ENCODE data around the gene TSR3. TPM values are rescaled to one million over a fixed set of nuclear protein-coding genes. Genes with fewer than 3 reads are reported as not detected.
A peak's percentile ranks its signal among the peaks of the same experiment; 100 is the strongest.

Gene TSR3
- total RNA-seq, 2 donors from 2014 or later: 39.6 to 74.4 TPM

DNA sequence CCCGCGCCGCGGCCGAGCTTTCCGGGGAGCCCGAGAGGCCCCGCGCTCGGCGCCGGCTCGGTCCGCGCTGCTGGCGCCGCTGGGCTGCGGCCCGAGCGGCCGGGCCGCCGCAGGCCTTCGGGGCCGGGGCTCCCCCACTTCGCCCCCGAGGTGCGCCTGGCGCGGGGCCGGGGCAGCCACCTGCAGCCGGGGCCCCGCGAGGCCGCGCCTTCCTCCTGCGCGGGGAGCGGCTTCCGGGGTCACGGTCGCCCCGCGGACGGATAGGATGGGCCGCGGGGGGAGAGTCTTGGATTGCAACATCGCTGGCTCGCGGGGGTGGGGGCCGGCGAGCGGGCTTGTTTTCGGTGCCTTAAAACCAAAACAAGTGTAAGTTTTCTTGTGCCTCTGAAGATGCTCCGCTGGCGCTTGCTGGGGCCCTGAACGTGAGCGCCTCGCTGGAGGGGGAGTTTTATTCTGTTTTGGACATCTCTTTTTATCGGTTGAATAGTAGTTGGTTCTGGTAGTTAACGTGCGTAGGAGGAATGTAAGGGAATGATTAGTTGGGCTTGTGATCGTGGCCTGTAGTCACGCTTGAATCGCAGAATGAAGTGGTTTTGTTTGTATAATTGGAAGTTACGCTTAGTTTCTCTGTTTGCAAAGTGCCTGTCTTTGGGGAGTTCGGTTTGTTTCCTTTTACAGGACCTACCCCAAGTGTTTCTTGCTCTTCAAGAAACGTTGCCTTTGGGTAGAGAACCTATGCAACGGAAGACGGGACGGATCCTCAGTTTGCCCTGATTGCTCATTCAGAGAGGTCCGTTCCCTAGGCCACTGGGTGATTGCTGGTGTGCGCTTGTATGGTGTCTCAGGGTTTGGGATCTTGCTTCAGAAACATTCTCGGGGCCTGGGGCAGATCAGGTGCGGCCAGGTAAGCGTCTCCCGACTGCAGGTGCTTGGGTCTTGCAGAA lies 41.5 kb downstream of the TSR3 start:
- H3K27me3 ChIP-seq: no peaks in the 10 kb centered on the region
- intact Hi-C loops (cut with DNase I): no loop called here
- no peaks in the 10 kb centered on the region for H3K9me3 ChIP-seq
- no peaks in the 10 kb centered on the region for H3K36me3 ChIP-seq
- H3K4me3 ChIP-seq: peak overlapping the region; percentile 75
- peak overlapping the region; percentile 29 for H3K27ac ChIP-seq
- peak overlapping the region; percentile 79 to 92 for H3K9ac ChIP-seq (ENCODE audit: low read depth in 2 of 2, low read length in 2 of 2)
- H3K4me1 ChIP-seq: peaks cover 11% of the 10 kb centered on the region
- TF ChIP-seq, protein P1, sequence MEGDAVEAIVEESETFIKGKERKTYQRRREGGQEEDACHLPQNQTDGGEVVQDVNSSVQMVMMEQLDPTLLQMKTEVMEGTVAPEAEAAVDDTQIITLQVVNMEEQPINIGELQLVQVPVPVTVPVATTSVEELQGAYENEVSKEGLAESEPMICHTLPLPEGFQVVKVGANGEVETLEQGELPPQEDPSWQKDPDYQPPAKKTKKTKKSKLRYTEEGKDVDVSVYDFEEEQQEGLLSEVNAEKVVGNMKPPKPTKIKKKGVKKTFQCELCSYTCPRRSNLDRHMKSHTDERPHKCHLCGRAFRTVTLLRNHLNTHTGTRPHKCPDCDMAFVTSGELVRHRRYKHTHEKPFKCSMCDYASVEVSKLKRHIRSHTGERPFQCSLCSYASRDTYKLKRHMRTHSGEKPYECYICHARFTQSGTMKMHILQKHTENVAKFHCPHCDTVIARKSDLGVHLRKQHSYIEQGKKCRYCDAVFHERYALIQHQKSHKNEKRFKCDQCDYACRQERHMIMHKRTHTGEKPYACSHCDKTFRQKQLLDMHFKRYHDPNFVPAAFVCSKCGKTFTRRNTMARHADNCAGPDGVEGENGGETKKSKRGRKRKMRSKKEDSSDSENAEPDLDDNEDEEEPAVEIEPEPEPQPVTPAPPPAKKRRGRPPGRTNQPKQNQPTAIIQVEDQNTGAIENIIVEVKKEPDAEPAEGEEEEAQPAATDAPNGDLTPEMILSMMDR (IDR thresholded peaks at IDR 0.05): no peak
- peak; percentile 65 for DNase-seq

DNA sequence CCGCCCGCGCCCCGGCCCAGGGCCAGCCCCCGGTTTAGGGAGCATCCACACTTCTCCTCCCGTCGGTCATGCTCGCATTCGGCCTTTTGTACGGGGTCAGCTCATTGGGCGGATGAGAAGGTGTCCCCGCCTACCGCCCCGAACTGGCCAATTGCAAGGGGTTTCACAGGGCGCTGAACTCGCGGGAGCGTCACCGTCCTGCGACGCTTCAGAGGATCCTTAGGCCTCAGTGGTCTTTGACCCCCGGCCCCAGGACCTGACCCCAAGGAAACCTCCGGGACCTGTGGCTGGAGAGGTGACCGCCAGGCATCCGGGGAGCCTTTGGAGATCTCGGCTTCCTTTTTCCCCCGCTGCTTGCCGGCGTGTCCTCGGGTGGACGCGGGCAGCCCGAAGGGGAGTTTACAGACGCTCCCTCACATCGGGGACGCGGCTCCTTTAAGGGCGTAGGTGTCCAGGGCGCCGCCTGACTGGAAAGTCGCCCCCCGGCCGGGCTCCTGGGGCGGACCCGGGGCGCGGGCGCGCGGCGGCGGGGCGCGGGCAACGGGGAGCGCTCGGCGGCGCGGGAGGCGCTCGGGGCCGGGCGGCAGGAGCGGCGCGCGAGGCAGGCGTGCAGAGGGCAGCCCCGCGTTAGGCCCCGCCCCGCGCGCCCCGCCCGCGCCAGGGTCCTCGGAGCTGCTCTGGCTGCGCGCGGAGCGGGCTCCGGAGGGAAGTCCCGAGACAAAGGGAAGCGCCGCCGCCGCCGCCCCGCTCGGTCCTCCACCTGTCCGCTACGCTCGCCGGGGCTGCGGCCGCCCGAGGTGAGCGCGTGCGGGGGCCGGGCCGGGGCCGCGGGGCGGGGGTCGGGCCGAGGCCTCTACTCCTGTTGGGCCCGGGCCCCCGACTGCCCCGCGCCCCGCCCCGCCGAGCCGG lies 42.4 kb downstream of the TSR3 start, which contains the start of gene UBE2I:
TSS of gene UBE2I (plus strand) at position 660 of the 909 bp plus-strand sequence. CDS start 4,395 bp downstream, outside the sequence.
- Histone ChIP-seq H3K4me3 (peak within 1 kb of the TSS; percentile 79), H3K27me3 (no peaks in the 10 kb centered on the region), H3K9ac (ENCODE audit: low read depth in 2 of 2, low read length in 2 of 2) (peak within 1 kb of the TSS; percentile 80 to 92), H3K4me1 (peaks cover 11% of the 10 kb centered on the region), H3K27ac (peak within 1 kb of the TSS; percentile 94), H3K36me3 (no peaks in the 10 kb centered on the region), H3K9me3 (no peaks in the 10 kb centered on the region)
- TF ChIP-seq, protein P1 (IDR thresholded peaks at IDR 0.05): no peak
- peak; percentile 99 for DNase-seq
- intact Hi-C loops (cut with DNase I): no loop called here

DNA sequence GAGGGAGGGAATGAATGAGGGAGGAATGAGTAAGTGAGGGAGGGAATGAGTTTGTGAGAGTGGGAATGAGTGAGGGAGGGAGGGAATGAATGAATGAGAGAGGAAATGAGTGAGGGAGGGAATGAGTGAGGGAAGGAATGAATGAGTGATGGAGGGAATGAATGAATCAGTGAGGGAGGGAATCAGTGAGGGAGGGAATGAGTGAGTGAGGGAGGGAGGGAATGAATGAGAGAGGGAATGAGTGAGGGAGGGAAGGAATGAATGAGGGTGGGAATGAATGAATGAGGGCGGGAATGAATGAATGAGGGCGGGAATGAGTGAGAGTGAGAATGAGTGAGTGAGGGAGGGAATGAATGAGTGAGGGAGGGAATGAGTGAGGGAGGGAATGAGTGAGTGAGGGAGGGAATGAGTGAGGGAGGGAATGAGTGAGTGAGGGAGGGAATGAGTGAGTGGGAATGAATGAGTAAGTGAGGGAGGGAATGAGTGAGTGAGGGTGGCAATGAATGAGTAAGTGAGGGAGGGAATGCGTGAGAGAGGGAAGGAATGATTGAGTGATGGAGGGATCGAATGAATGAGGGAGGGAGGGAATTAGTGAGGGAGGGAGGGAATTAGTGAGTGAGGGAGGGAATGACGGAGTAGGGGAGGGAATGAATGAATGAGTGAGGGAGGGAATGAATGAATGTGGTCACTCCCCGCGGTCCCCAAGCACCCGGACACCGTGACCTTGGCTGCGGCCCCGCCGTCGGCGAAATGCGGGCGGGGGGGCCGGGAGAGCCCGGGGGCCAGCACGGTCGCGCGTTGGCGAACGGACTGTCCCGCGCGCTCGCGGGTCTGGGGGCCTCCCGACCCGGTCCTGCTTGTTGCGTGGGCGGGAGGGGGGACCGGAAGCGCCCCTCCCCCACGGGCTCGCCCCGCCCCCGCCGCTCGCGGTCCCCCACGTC lies 43.4 kb downstream of the TSR3 start:
- H3K4me1 ChIP-seq: peaks cover 11% of the 10 kb centered on the region
- peak overlapping the region; percentile 79 for H3K4me3 ChIP-seq
- H3K27me3 ChIP-seq: no peaks in the 10 kb centered on the region
- intact Hi-C loops (cut with DNase I): no loop called here
- DNase-seq: no peak
- TF ChIP-seq, protein P1 (IDR thresholded peaks at IDR 0.05): no peak
- H3K9me3 ChIP-seq: no peaks in the 10 kb centered on the region
- H3K9ac ChIP-seq (ENCODE audit: low read depth in 2 of 2, low read length in 2 of 2): peak overlapping the region in 1 of 2 donors; percentile 56
- H3K36me3 ChIP-seq: no peaks in the 10 kb centered on the region
- peak overlapping the region; percentile 94 for H3K27ac ChIP-seq

DNA sequence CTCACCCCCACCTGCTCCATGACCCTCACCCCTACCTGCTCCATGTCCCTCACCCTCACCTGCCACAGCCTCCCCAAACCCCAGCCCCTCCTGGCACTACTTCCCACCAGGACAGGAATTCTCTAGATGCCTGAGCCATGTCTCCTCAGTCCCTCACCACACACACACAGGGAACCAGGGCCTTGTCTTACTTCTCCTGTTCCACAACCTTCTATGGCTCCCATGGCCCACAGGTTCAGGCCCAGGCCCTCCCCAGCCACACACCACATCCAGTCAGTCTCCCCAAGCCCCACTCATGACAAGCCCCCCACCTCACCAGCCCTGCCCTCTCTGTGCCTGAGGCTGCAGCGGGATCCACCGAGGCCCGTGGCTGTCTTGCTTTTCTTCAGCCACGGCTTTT lies 45.3 kb downstream of the TSR3 start:
- Histone ChIP-seq H3K36me3 (no peaks in the 10 kb centered on the region), H3K9me3 (no peaks in the 10 kb centered on the region), H3K27ac (no peak overlapping the region), H3K4me1 (peaks cover 7% of the 10 kb centered on the region), H3K9ac (ENCODE audit: low read depth in 2 of 2, low read length in 2 of 2) (no peak overlapping the region), H3K4me3 (no peak overlapping the region), H3K27me3 (no peaks in the 10 kb centered on the region)
- intact Hi-C loops (cut with DNase I): no loop called here
- TF ChIP-seq, protein P1 (IDR thresholded peaks at IDR 0.05): no peak
- no peak for DNase-seq
